ENCODE measurements around the gene MFSD1.

MFSD1 gene

GRCh38 chr3:158846803-158847451 is 45.1 kb downstream of the MFSD1 start:
- no peak overlapping the region for H3K9ac ChIP-seq (ENCODE audit: low read depth, low read length)
- H3K36me3 ChIP-seq (ENCODE audit: insufficient read depth, low read length): no peaks in the 10 kb centered on the region
- H3K27me3 ChIP-seq (ENCODE audit: insufficient read depth, low read length): no peaks in the 10 kb centered on the region
- no peaks in the 10 kb centered on the region for H3K9me3 ChIP-seq (ENCODE audit: insufficient read depth, low read depth, low read length)
- H3K27ac ChIP-seq (ENCODE audit: low read depth, low read length): no peak overlapping the region
- H3K4me3 ChIP-seq (ENCODE audit: low read length): no peak overlapping the region
- no peaks in the 10 kb centered on the region for H3K4me1 ChIP-seq (ENCODE audit: insufficient read depth, low read length)
- WGBS: 83% methylated on average over 2 of the region's 3 CpGs

GRCh38 chr3:158847452-158847821 is 45.6 kb downstream of the MFSD1 start:
- 73% methylated on average over 4 of the region's 4 CpGs for WGBS
- no peak overlapping the region for H3K9ac ChIP-seq (ENCODE audit: low read depth, low read length)

GRCh38 chr3:158847885-158848284 is 46.0 kb downstream of the MFSD1 start:
- 68% methylated on average over 2 of the region's 3 CpGs for WGBS
- no peak overlapping the region for H3K27ac ChIP-seq (ENCODE audit: low read depth, low read length)
- no peaks in the 10 kb centered on the region for H3K27me3 ChIP-seq (ENCODE audit: insufficient read depth, low read length)

More at GRCh38 chr3:158847452-158847821, 45.6 kb downstream of the MFSD1 start:
- Histone ChIP-seq H3K4me3 (ENCODE audit: low read length) (no peak overlapping the region), H3K9me3 (ENCODE audit: insufficient read depth, low read depth, low read length) (no peaks in the 10 kb centered on the region), H3K27ac (ENCODE audit: low read depth, low read length) (no peak overlapping the region), H3K4me1 (ENCODE audit: insufficient read depth, low read length) (no peaks in the 10 kb centered on the region), H3K36me3 (ENCODE audit: insufficient read depth, low read length) (no peaks in the 10 kb centered on the region), H3K27me3 (ENCODE audit: insufficient read depth, low read length) (no peaks in the 10 kb centered on the region)

GRCh38 chr3:158849757-158850156 is 47.9 kb downstream of the MFSD1 start:
- Histone ChIP-seq H3K9ac (ENCODE audit: low read depth, low read length) (no peak overlapping the region), H3K4me3 (ENCODE audit: low read length) (no peak overlapping the region), H3K27me3 (ENCODE audit: insufficient read depth, low read length) (no peaks in the 10 kb centered on the region), H3K4me1 (ENCODE audit: insufficient read depth, low read length) (no peaks in the 10 kb centered on the region), H3K36me3 (ENCODE audit: insufficient read depth, low read length) (no peaks in the 10 kb centered on the region), H3K27ac (ENCODE audit: low read depth, low read length) (no peak overlapping the region), H3K9me3 (ENCODE audit: insufficient read depth, low read depth, low read length) (no peaks in the 10 kb centered on the region)
- WGBS: 82% methylated on average over 1 of the region's 3 CpGs

More at GRCh38 chr3:158847885-158848284, 46.0 kb downstream of the MFSD1 start:
- no peak overlapping the region for H3K9ac ChIP-seq (ENCODE audit: low read depth, low read length)
- no peaks in the 10 kb centered on the region for H3K36me3 ChIP-seq (ENCODE audit: insufficient read depth, low read length)
- no peaks in the 10 kb centered on the region for H3K4me1 ChIP-seq (ENCODE audit: insufficient read depth, low read length)
- no peaks in the 10 kb centered on the region for H3K9me3 ChIP-seq (ENCODE audit: insufficient read depth, low read depth, low read length)
- no peak overlapping the region for H3K4me3 ChIP-seq (ENCODE audit: low read length)

- Histone ChIP-seq H3K9ac (ENCODE audit: low read depth, low read length) (no peak overlapping the region), H3K36me3 (ENCODE audit: insufficient read depth, low read length) (no peaks in the 10 kb centered on the region), H3K27ac (ENCODE audit: low read depth, low read length) (no peak overlapping the region), H3K9me3 (ENCODE audit: insufficient read depth, low read depth, low read length) (no peaks in the 10 kb centered on the region), H3K27me3 (ENCODE audit: insufficient read depth, low read length) (no peaks in the 10 kb centered on the region), H3K4me1 (ENCODE audit: insufficient read depth, low read length) (no peaks in the 10 kb centered on the region), H3K4me3 (ENCODE audit: low read length) (no peak overlapping the region)
- 89% methylated on average over 3 of the region's 3 CpGs for WGBS
Measured at GRCh38 chr3:158859362-158859761, 57.5 kb downstream of the MFSD1 start.

GRCh38 chr3:158863247-158863646 is 61.4 kb downstream of the MFSD1 start:
- H3K27me3 ChIP-seq (ENCODE audit: insufficient read depth, low read length): no peaks in the 10 kb centered on the region
- no peak overlapping the region for H3K9ac ChIP-seq (ENCODE audit: low read depth, low read length)
- H3K36me3 ChIP-seq (ENCODE audit: insufficient read depth, low read length): no peaks in the 10 kb centered on the region
- no peak overlapping the region for H3K27ac ChIP-seq (ENCODE audit: low read depth, low read length)
- H3K4me3 ChIP-seq (ENCODE audit: low read length): no peak overlapping the region
- no peaks in the 10 kb centered on the region for H3K4me1 ChIP-seq (ENCODE audit: insufficient read depth, low read length)
- no peaks in the 10 kb centered on the region for H3K9me3 ChIP-seq (ENCODE audit: insufficient read depth, low read depth, low read length)
- WGBS: 92% methylated on average over 1 of the region's 2 CpGs

GRCh38 chr3:158864492-158864891 is 62.6 kb downstream of the MFSD1 start:
- H3K4me1 ChIP-seq (ENCODE audit: insufficient read depth, low read length): no peaks in the 10 kb centered on the region
- H3K4me3 ChIP-seq (ENCODE audit: low read length): no peak overlapping the region
- H3K27me3 ChIP-seq (ENCODE audit: insufficient read depth, low read length): no peaks in the 10 kb centered on the region
- WGBS: 91% methylated on average over 6 of the region's 6 CpGs
- H3K9me3 ChIP-seq (ENCODE audit: insufficient read depth, low read depth, low read length): no peaks in the 10 kb centered on the region
- no peak overlapping the region for H3K27ac ChIP-seq (ENCODE audit: low read depth, low read length)
- no peaks in the 10 kb centered on the region for H3K36me3 ChIP-seq (ENCODE audit: insufficient read depth, low read length)
- no peak overlapping the region for H3K9ac ChIP-seq (ENCODE audit: low read depth, low read length)

- Histone ChIP-seq H3K9ac (ENCODE audit: low read depth, low read length) (no peak overlapping the region), H3K9me3 (ENCODE audit: insufficient read depth, low read depth, low read length) (no peaks in the 10 kb centered on the region), H3K27ac (ENCODE audit: low read depth, low read length) (no peak overlapping the region), H3K36me3 (ENCODE audit: insufficient read depth, low read length) (no peaks in the 10 kb centered on the region), H3K4me3 (ENCODE audit: low read length) (no peak overlapping the region), H3K27me3 (ENCODE audit: insufficient read depth, low read length) (no peaks in the 10 kb centered on the region), H3K4me1 (ENCODE audit: insufficient read depth, low read length) (no peaks in the 10 kb centered on the region)
Measured at GRCh38 chr3:158875700-158876099, 73.8 kb downstream of the MFSD1 start.

Data from HUES64 (cell line).